ENCODE results near the gene COBL.

Gene COBL

GRCh38 chr7:51308265-51308664, 8.3 kb downstream of the COBL start:
- no peak for TF ChIP-seq CTCF (IDR thresholded peaks at IDR 0.05; ENCODE audit: borderline replicate concordance, insufficient read depth, low read depth, low read length)
- no peak overlapping the region for H3K4me3 ChIP-seq (ENCODE audit: low read depth, low read length)

GRCh38 chr7:51307651-51308210, 8.9 kb downstream of the COBL start:
- TF ChIP-seq CTCF (IDR thresholded peaks at IDR 0.05; ENCODE audit: borderline replicate concordance, insufficient read depth, low read depth, low read length): no peak
- H3K4me3 ChIP-seq (ENCODE audit: low read depth, low read length): no peak overlapping the region

GRCh38 chr7:51306761-51307160, 9.8 kb downstream of the COBL start:
- H3K4me3 ChIP-seq (ENCODE audit: low read depth, low read length): no peak overlapping the region
- TF ChIP-seq CTCF (IDR thresholded peaks at IDR 0.05; ENCODE audit: borderline replicate concordance, insufficient read depth, low read depth, low read length): no peak

- no peak for TF ChIP-seq CTCF (IDR thresholded peaks at IDR 0.05; ENCODE audit: borderline replicate concordance, insufficient read depth, low read depth, low read length)
Measured at GRCh38 chr7:51304729-51305128, 11.9 kb downstream of the COBL start.

GRCh38 chr7:51303142-51303525, 13.5 kb downstream of the COBL start:
- TF ChIP-seq CTCF (IDR thresholded peaks at IDR 0.05; ENCODE audit: borderline replicate concordance, insufficient read depth, low read depth, low read length): no peak
- no peak overlapping the region for H3K4me3 ChIP-seq (ENCODE audit: low read depth, low read length)

More at GRCh38 chr7:51304729-51305128, 11.9 kb downstream of the COBL start:
- H3K4me3 ChIP-seq (ENCODE audit: low read depth, low read length): no peak overlapping the region

- no peak for TF ChIP-seq CTCF (IDR thresholded peaks at IDR 0.05; ENCODE audit: borderline replicate concordance, insufficient read depth, low read depth, low read length)
- no peak overlapping the region for H3K4me3 ChIP-seq (ENCODE audit: low read depth, low read length)
Measured at GRCh38 chr7:51301806-51302205, 14.8 kb downstream of the COBL start.

GRCh38 chr7:51300762-51301674, 15.6 kb downstream of the COBL start:
- no peak for TF ChIP-seq CTCF (IDR thresholded peaks at IDR 0.05; ENCODE audit: borderline replicate concordance, insufficient read depth, low read depth, low read length)
- H3K4me3 ChIP-seq (ENCODE audit: low read depth, low read length): no peak overlapping the region
